HepG2 (cell line): ENCODE data around the gene PEAK3. TPM values are rescaled to one million over a fixed set of nuclear protein-coding genes. Genes with fewer than 3 reads are reported as not detected.

Experiments used
- ATAC-seq: fragments of 200-7000 bp; cut with Tn5 transposase; 3 replicates; pipeline ENCODE4 v1.9.1; 2020; ENCODE audit warnings: mild to moderate bottlenecking, moderate library complexity
- BruUV-seq: library from RNA; stranded (reverse); fragments of 400-500 nt; replicated peaks from 2 replicates; lab custom pipeline; 2021; lab: Mats Ljungman, UMichigan
- CTCF ChIA-PET: fragments of 300-600 bp; formaldehyde crosslinking; extraction: SDS; loops from one replicate; lab custom pipeline; 2021; ENCODE audit warnings: low total read pairs, inconsistent platforms, low intra/inter-chr PET ratio; lab: Yijun Ruan, JAX
- POLR2A ChIA-PET: fragments of 350-600 bp; sonication (Branson Sonifier 250); formaldehyde crosslinking; loops from one replicate; lab custom pipeline; 2020; ENCODE audit warnings: antibody characterized with exemption, inconsistent platforms; lab: Yijun Ruan, JAX
- DNase-seq: peaks from one replicate; pipeline ENCODE4 v3.0.0-alpha.2; 2015; ENCODE audit warnings: low spot score
- FAIRE-seq: peaks from 3 replicates; lab custom pipeline; 2011; peaks lifted over from hg19 to GRCh38; lab: Jason Lieb, UNC
- H2AFZ ChIP-seq: one replicate; pipeline ENCODE4 v1.6.1; 2011; ENCODE audit warnings: low read length, inconsistent platforms
- H3K27ac ChIP-seq: fragments of 300-600 bp; 3 replicates; pipeline ENCODE4 v1.8.0; 2011; ENCODE audit warnings: mixed run types, mild to moderate bottlenecking, mixed read lengths, low read length, inconsistent platforms; ENCODE audit not compliant: insufficient read depth; ENCODE audit errors: extremely low read length
- H3K27me3 ChIP-seq, 2 experiments: fragments of 200-600 bp in 1 of 2; 2 replicates in 1 of 2; 3 replicates in 1 of 2; pipeline versions ENCODE4 v1.6.0 to v1.8.0; 2011; ENCODE audit warnings: low read length in 2 of 2, mild to moderate bottlenecking in 2 of 2, moderate library complexity in 2 of 2, inconsistent platforms in 1 of 2; ENCODE audit not compliant: insufficient read depth in 2 of 2, control insufficient read depth in 1 of 2
- H3K36me3 ChIP-seq, 2 experiments: fragments of 200-600 bp in 1 of 2; replicated peaks in 1 of 2; 2 replicates in 1 of 2; 3 replicates in 1 of 2; pipeline versions ENCODE4 v1.5.1 to v1.8.0; 2011; ENCODE audit warnings: low read length in 2 of 2, inconsistent platforms in 1 of 2; ENCODE audit not compliant: insufficient read depth in 2 of 2, control insufficient read depth in 1 of 2
- H3K4me1 ChIP-seq: 2 replicates; pipeline ENCODE4 v1.5.1; 2012; ENCODE audit warnings: low read length, inconsistent platforms; ENCODE audit not compliant: insufficient read depth
- H3K4me2 ChIP-seq: 2 replicates; pipeline ENCODE4 v1.6.0; 2011; ENCODE audit warnings: low read depth, low read length, inconsistent platforms
- H3K4me3 ChIP-seq, 3 experiments: fragments of 200-600 bp in 1 of 3; sonication (generic), shearing (Covaris generic) in 1 of 3; replicated peaks in 1 of 3; 2 replicates each; pipeline ENCODE4 v1.5.1; 2011 to 2016; ENCODE audit warnings: low read length in 3 of 3, inconsistent platforms in 2 of 3, low read depth in 2 of 3, mild to moderate bottlenecking in 2 of 3, control low read depth in 1 of 3, mixed read lengths in 1 of 3; ENCODE audit not compliant: insufficient read depth in 1 of 3
- H3K79me2 ChIP-seq: one replicate; pipeline ENCODE4 v1.6.1; 2011; ENCODE audit warnings: low read length, inconsistent platforms; ENCODE audit not compliant: insufficient read depth
- H3K9ac ChIP-seq: 2 replicates; pipeline ENCODE4 v1.6.0; 2011; ENCODE audit warnings: mild to moderate bottlenecking, low read depth, low read length, inconsistent platforms; ENCODE audit not compliant: insufficient read depth
- H3K9me3 ChIP-seq: 2 replicates; pipeline ENCODE4 v1.5.1; 2012; ENCODE audit warnings: mild to moderate bottlenecking, low read length
- H4K20me1 ChIP-seq: 2 replicates; pipeline ENCODE4 v1.6.0; 2011; ENCODE audit warnings: inconsistent platforms, mild to moderate bottlenecking, low read length, moderate library complexity; ENCODE audit not compliant: insufficient read depth
- HOXA3 ChIP-seq: sonication (generic); formaldehyde crosslinking; IDR thresholded peaks from 2 replicates; pipeline ENCODE4 v1.5.0; 2020; ENCODE audit warnings: missing genetic modification reagents
- SNAPC2 ChIP-seq: sonication (generic); formaldehyde crosslinking; IDR thresholded peaks from 2 replicates; pipeline ENCODE4 v1.8.1; 2022; ENCODE audit warnings: mild to moderate bottlenecking, missing genetic modification reagents
- YEATS4 ChIP-seq: sonication (generic); formaldehyde crosslinking; IDR thresholded peaks from 2 replicates; pipeline ENCODE4 v1.4.0; 2020; ENCODE audit warnings: missing genetic modification reagents, borderline replicate concordance
- ZBTB7A ChIP-seq: sonication (generic); formaldehyde crosslinking; IDR thresholded peaks from 2 replicates; pipeline ENCODE4 v1.8.0; 2022; ENCODE audit warnings: mild to moderate bottlenecking, missing genetic modification reagents
- WGBS: methylation state at CpG from one replicate; pipeline ENCODE4 v1.1.6; 2017; ENCODE audit warnings: low lambda C conversion rate; 5-methylcytosine and 5-hydroxymethylcytosine counted together
- in situ Hi-C: cut with HindIII; loops from 2 replicates; pipeline ENCODE4 v1.10.0; 2017; ENCODE audit warnings: low pct_unique_long_range_greater_than_20kb; ENCODE audit not compliant: extremely low pct_ligation_motif_present
- intact Hi-C: fragments of 100-400 bp; cut with micrococcal nuclease; formaldehyde crosslinking; loops from one replicate; pipeline ENCODE4 v1.10.0; 2022; ENCODE audit not compliant: unreplicated experiment
- polyA plus RNA-seq, 8 experiments: library from polyadenylated mRNA; depleted of rRNA in 3 of 8; stranded (reverse) in 7 of 8; unstranded in 1 of 8; fragments of >200 nt; fragmentation: Illumina TruSeq in 4 of 8; extraction: Trizol in 4 of 8; gene quantifications; 2 replicates each; pipeline versions ENCODE4 v1.2.1 to v1.2.3, GENCODE V29; 2011 to 2016; ENCODE audit warnings: low read depth in 4 of 8, missing spikeins in 1 of 8, mixed read lengths in 1 of 8; ENCODE audit not compliant: insufficient read depth in 1 of 8
- total RNA-seq, 5 experiments: library from RNA; depleted of rRNA; stranded (reverse); fragments of >200 nt; fragmentation: Illumina TruSeq; extraction: Trizol; gene quantifications; 2 replicates each; pipeline ENCODE4 v1.2.3, GENCODE V29; 2016; ENCODE audit warnings: low read depth in 1 of 5
- TF ChIP-seq, protein P1 (sequence below): sonication (generic); formaldehyde crosslinking; IDR thresholded peaks from 2 replicates; pipeline ENCODE4 v1.4.0; 2020; ENCODE audit warnings: missing genetic modification reagents
- TF ChIP-seq, protein P2 (sequence below): sonication (generic); formaldehyde crosslinking; IDR thresholded peaks from 2 replicates; pipeline ENCODE4 v1.5.1; 2020; ENCODE audit warnings: mild to moderate bottlenecking, missing genetic modification reagents, borderline replicate concordance
- TF ChIP-seq, protein P3 (sequence below): sonication (generic); formaldehyde crosslinking; IDR thresholded peaks from 2 replicates; pipeline ENCODE4 v1.4.0; 2020; ENCODE audit warnings: mild to moderate bottlenecking, missing genetic modification reagents

The PEAK3 gene
- total and polyA plus RNA-seq, 2 of the 13 experiments (the other 11 are each of a cell fraction or from before 2014, with no cell fraction given), result not detected

DNA sequence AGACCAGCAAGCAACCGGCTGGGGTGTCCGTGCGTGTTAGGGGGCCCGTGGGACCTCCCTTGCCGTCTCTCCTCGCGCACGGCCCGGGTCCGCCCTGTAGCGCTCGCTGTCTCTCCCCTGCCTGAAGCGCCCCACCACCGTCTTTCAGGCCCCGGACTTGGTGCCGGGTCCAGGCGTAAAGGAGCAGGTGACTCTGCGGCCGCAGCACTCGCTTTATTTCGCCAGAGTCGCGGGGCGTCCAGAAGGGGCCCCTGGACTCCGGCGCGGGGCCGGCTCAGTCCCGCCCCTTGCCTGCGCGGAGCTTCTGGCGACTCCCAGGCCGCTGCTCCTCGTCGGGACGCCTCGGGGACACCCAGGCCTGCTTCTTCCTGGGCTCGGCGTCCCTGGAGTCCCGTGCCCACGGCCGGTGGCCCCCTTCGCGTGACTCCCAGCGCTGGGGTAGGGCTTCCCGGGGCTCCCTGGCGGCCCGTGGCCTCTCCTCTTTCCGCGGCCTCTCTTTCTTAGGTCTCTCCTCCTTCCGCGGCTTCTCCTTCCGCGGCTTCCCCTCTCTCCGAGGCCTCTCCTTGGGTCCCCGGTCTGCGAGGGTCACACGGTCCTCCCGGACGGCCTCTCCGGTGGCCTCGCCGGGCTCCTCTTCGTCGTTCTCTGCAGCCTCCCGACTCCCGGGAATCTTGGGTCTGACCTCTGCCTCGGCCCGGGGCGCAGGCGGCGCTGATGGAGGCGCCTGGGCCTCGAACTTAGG is 29.7 kb downstream of the PEAK3 start (continued):
- TF ChIP-seq, protein P1, sequence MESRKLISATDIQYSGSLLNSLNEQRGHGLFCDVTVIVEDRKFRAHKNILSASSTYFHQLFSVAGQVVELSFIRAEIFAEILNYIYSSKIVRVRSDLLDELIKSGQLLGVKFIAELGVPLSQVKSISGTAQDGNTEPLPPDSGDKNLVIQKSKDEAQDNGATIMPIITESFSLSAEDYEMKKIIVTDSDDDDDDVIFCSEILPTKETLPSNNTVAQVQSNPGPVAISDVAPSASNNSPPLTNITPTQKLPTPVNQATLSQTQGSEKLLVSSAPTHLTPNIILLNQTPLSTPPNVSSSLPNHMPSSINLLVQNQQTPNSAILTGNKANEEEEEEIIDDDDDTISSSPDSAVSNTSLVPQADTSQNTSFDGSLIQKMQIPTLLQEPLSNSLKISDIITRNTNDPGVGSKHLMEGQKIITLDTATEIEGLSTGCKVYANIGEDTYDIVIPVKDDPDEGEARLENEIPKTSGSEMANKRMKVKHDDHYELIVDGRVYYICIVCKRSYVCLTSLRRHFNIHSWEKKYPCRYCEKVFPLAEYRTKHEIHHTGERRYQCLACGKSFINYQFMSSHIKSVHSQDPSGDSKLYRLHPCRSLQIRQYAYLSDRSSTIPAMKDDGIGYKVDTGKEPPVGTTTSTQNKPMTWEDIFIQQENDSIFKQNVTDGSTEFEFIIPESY (CRISPR knock-in tag), result peak; percentile 35; the same call in 1 of the 2 replicates
- TF ChIP-seq, protein P2, sequence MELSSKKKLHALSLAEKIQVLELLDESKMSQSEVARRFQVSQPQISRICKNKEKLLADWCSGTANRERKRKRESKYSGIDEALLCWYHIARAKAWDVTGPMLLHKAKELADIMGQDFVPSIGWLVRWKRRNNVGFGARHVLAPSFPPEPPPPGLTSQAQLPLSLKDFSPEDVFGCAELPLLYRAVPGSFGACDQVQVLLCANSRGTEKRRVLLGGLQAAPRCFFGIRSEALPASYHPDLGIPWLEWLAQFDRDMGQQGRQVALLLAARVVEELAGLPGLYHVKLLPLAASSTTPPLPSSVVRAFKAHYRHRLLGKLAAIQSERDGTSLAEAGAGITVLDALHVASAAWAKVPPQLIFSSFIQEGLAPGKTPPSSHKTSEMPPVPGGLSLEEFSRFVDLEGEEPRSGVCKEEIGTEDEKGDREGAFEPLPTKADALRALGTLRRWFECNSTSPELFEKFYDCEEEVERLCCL, result no peak
- TF ChIP-seq, protein P3, sequence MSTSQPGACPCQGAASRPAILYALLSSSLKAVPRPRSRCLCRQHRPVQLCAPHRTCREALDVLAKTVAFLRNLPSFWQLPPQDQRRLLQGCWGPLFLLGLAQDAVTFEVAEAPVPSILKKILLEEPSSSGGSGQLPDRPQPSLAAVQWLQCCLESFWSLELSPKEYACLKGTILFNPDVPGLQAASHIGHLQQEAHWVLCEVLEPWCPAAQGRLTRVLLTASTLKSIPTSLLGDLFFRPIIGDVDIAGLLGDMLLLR (CRISPR knock-in tag), result no peak
- no peak for TF ChIP-seq SNAPC2
- TF ChIP-seq, all 625 proteins: peak for 23

DNA sequence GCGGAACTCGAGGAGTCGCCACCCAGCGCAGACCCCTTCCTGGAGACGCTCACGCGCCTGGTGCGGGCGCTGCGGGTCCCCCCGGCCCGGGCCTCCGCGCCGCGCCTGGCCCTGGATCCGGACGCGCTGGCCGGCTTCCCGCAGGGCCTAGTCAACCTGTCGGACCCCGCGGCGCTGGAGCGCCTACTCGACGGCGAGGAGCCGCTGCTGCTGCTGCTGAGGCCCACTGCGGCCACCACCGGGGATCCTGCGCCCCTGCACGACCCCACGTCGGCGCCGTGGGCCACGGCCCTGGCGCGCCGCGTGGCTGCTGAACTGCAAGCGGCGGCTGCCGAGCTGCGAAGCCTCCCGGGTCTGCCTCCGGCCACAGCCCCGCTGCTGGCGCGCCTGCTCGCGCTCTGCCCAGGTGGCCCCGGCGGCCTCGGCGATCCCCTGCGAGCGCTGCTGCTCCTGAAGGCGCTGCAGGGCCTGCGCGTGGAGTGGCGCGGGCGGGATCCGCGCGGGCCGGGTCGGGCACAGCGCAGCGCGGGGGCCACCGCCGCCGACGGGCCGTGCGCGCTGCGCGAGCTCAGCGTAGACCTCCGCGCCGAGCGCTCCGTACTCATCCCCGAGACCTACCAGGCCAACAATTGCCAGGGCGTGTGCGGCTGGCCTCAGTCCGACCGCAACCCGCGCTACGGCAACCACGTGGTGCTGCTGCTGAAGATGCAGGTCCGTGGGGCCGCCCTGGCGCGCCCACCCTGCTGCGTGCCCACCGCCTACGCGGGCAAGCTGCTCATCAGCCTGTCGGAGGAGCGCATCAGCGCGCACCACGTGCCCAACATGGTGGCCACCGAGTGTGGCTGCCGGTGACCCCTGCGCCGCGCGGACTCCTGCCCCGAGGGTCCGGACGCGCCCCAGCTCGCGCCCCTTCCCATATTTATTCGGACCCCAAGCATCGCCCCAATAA is 30.6 kb downstream of the PEAK3 start:
- Histone ChIP-seq H3K9me3 (no peaks in the 10 kb centered on the region), H2AFZ (no peak overlapping the region), H4K20me1 (no peaks in the 10 kb centered on the region), H3K9ac (peak overlapping the region; percentile 64)
- no peak for ATAC-seq
- in situ Hi-C loops, result no loop called here
- no TSS peak for BruUV-seq
- CTCF ChIA-PET, result interaction anchor here (1.4 kb wide), 1 partner anchor 24 kb away, joined by 3 read pairs; no protein-coding TSS in a partner anchor
- intact Hi-C loops, result no loop called here
- FAIRE-seq, result no peak
- TF ChIP-seq HOXA3 (peak; percentile 75), YEATS4 (no peak), ZBTB7A (peak; percentile 54; the same call in 1 of the 2 replicates)
- TF ChIP-seq, all 625 proteins: peak for 2
- H3K79me2 ChIP-seq, result no peaks in the 10 kb centered on the region
- H3K4me2 ChIP-seq, result peak overlapping the region; percentile 85
- WGBS, result 97% methylated on average over 48 of the region's 125 CpGs
- H3K27ac ChIP-seq, result no peak overlapping the region
- no peak for DNase-seq
- H3K36me3 ChIP-seq, result peaks cover 6 to 14% of the 10 kb centered on the region in 2 experiments; a peak in 4 of 5 replicates
- no peaks in the 10 kb centered on the region; a peak in 1 of 5 replicates for H3K27me3 ChIP-seq
- POLR2A ChIA-PET, result interaction anchor here (0.7 to 2.3 kb wide), 4 partner anchors 8 to 16 kb away, joined by 4 to 9 read pairs (median 4); partner anchors contain the start of gene PLEKHJ1
- H3K4me3 ChIP-seq, result peak overlapping the region in 1 of 3 experiments; percentile 67; a peak in 1 of 6 replicates
- H3K4me1 ChIP-seq, result peaks cover 32% of the 10 kb centered on the region
